ENCODE measurements around the gene ZNF446. TPM values are rescaled to one million over a fixed set of nuclear protein-coding genes. Genes with fewer than 3 reads are reported as not detected.

The ZNF446 gene
- total RNA-seq, 1 experiment from 2014 or later = 13.9 TPM

- H3K4me1 Mint-ChIP-seq (ENCODE audit: low read depth, unreplicated experiment) = peaks cover 9% of the 10 kb centered on the region
- H3K9me3 Mint-ChIP-seq (ENCODE audit: low read depth, unreplicated experiment) = no peaks in the 10 kb centered on the region
- no peak overlapping the region for H3K4me3 Mint-ChIP-seq (ENCODE audit: low read depth, unreplicated experiment)
- no peak for DNase-seq
- no peaks in the 10 kb centered on the region for H3K27me3 Mint-ChIP-seq (ENCODE audit: unreplicated experiment)
- H3K27ac Mint-ChIP-seq (ENCODE audit: unreplicated experiment) = peak overlapping the region; percentile 7
- TF ChIP-seq, protein P1, sequence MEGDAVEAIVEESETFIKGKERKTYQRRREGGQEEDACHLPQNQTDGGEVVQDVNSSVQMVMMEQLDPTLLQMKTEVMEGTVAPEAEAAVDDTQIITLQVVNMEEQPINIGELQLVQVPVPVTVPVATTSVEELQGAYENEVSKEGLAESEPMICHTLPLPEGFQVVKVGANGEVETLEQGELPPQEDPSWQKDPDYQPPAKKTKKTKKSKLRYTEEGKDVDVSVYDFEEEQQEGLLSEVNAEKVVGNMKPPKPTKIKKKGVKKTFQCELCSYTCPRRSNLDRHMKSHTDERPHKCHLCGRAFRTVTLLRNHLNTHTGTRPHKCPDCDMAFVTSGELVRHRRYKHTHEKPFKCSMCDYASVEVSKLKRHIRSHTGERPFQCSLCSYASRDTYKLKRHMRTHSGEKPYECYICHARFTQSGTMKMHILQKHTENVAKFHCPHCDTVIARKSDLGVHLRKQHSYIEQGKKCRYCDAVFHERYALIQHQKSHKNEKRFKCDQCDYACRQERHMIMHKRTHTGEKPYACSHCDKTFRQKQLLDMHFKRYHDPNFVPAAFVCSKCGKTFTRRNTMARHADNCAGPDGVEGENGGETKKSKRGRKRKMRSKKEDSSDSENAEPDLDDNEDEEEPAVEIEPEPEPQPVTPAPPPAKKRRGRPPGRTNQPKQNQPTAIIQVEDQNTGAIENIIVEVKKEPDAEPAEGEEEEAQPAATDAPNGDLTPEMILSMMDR (IDR thresholded peaks at IDR 0.05; ENCODE audit: unreplicated experiment) = no peak
- CTCF ChIA-PET = no interaction called here
- intact Hi-C loops (cut with micrococcal nuclease; ENCODE audit: unreplicated experiment) = no loop called here
- BruUV-seq (replicated peaks) = no TSS peak
- peaks cover 64% of the 10 kb centered on the region for H3K36me3 Mint-ChIP-seq (ENCODE audit: insufficient read depth, unreplicated experiment)
Observed at GRCh38 chr19:58473775-58474174, 2.4 kb upstream of the ZNF446 start.

DNA sequence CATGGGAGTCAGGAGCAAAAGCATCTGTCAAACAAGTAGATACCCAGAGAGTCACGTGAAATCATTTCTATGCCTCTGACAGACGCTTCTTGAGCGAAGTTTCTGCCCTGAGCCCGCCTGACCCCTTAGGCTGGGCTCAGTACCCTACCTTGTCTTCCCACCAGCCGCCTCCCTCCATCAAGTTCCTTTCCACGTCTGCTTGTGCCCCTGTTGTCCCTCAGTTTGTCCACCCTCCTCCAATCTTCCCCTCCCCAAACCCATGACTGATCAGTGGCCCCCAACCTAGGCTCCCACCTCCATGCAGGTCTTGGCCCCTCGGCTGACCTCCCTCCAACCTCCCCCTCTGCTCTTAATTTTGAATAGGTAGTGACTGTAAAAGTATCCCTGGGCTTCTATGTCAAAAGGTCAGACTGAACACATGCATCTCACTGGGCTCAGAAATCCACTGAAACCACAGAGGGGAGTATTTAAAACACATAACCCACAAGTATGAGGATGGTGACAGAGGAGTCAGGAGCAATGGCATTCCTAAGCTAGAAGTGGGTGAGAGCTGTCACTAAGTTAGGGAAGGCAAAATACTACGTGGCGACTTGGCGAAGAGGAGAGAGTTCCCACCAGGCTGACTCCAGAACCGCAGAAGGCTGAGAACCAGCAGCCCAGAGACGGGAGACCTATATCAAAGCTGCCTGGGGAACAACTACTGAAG is 1.7 kb upstream of the ZNF446 start:
- CTCF ChIA-PET = no interaction called here
- Mint-ChIP-seq H3K9me3 (ENCODE audit: low read depth, unreplicated experiment) (no peaks in the 10 kb centered on the region), H3K4me1 (ENCODE audit: low read depth, unreplicated experiment) (peaks cover 9% of the 10 kb centered on the region), H3K4me3 (ENCODE audit: low read depth, unreplicated experiment) (peak overlapping the region; percentile 71), H3K27ac (ENCODE audit: unreplicated experiment) (peak overlapping the region; percentile 7), H3K27me3 (ENCODE audit: unreplicated experiment) (no peaks in the 10 kb centered on the region), H3K36me3 (ENCODE audit: insufficient read depth, unreplicated experiment) (peaks cover 64% of the 10 kb centered on the region)
- TF ChIP-seq, protein P1 (IDR thresholded peaks at IDR 0.05; ENCODE audit: unreplicated experiment) = no peak
- DNase-seq = no peak
- intact Hi-C loops (cut with micrococcal nuclease; ENCODE audit: unreplicated experiment) = no loop called here
- BruUV-seq (replicated peaks) = no TSS peak

DNA sequence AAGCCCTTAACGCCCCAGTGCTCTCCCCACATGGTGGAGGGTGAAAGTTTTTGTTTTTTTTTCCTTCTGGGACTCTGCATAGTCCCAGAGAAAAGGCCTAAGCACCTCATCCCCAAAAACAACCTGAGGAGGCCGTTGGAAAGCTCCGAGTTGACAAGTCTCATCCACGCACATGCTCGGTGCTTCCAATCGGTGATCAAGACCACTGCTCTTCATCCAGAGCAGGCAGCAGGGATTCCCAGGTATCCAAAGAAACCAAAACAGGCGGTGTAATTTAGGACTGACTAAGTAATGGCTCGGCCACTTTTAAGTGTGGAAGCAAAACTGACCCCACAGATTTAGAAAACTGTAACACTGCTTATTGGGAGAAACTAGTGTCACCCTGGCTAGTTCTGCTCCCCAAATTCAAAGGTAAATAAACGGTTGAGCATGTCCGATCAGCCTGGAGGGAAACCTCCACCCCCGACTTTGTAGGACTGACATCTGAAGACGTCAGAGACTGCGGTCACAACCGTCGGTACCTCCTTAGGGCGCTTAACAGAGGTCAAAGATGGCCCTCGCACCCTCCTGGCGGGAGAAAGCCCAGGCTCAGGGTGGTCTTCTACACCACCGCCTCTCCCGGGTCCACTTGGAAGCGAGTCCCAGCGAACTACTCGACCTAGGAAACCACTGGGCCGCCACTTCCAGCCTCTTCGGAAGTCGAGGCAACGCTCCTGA is 997 bp upstream of the ZNF446 start:
- no peaks in the 10 kb centered on the region for H3K9me3 Mint-ChIP-seq (ENCODE audit: low read depth, unreplicated experiment)
- no peaks in the 10 kb centered on the region for H3K27me3 Mint-ChIP-seq (ENCODE audit: unreplicated experiment)
- H3K27ac Mint-ChIP-seq (ENCODE audit: unreplicated experiment) = peak overlapping the region; percentile 95
- intact Hi-C loops (cut with micrococcal nuclease; ENCODE audit: unreplicated experiment) = no loop called here
- CTCF ChIA-PET = interaction anchor here (1.0 to 1.2 kb wide), 2 partner anchors 39 to 44 kb away, joined by 3 to 7 read pairs; partner anchors contain the start of gene ZBTB45
- TSS peak; percentile 49 for BruUV-seq (replicated peaks)
- H3K36me3 Mint-ChIP-seq (ENCODE audit: insufficient read depth, unreplicated experiment) = peaks cover 67% of the 10 kb centered on the region
- peak overlapping the region; percentile 71 for H3K4me3 Mint-ChIP-seq (ENCODE audit: low read depth, unreplicated experiment)
- TF ChIP-seq, protein P1 (IDR thresholded peaks at IDR 0.05; ENCODE audit: unreplicated experiment) = no peak
- H3K4me1 Mint-ChIP-seq (ENCODE audit: low read depth, unreplicated experiment) = peaks cover 9% of the 10 kb centered on the region
- DNase-seq = no peak

GRCh38 chr19:58476498-58477015 is 405 bp downstream of the ZNF446 start:
- TF ChIP-seq, protein P1 (IDR thresholded peaks at IDR 0.05; ENCODE audit: unreplicated experiment) = no peak
- Mint-ChIP-seq H3K9me3 (ENCODE audit: low read depth, unreplicated experiment) (no peaks in the 10 kb centered on the region), H3K4me1 (ENCODE audit: low read depth, unreplicated experiment) (peaks cover 9% of the 10 kb centered on the region), H3K36me3 (ENCODE audit: insufficient read depth, unreplicated experiment) (peaks cover 73% of the 10 kb centered on the region), H3K4me3 (ENCODE audit: low read depth, unreplicated experiment) (peak overlapping the region; percentile 71), H3K27me3 (ENCODE audit: unreplicated experiment) (no peaks in the 10 kb centered on the region), H3K27ac (ENCODE audit: unreplicated experiment) (peak overlapping the region; percentile 85)
- intact Hi-C loops (cut with micrococcal nuclease; ENCODE audit: unreplicated experiment) = no loop called here
- DNase-seq = no peak
- BruUV-seq (replicated peaks) = no TSS peak
- CTCF ChIA-PET = interaction anchor here (1.0 kb wide), 1 partner anchor 43 kb away, joined by 3 read pairs; the partner anchor contains the start of gene ZBTB45
